G401 (cell line): ENCODE results near the gene PCDHB1. TPM values are rescaled to one million over a fixed set of nuclear protein-coding genes. Genes with fewer than 3 reads are reported as not detected.

Source experiments
- DNase-seq: peaks from one replicate; pipeline ENCODE4 v3.0.0-alpha.2; 2015; ENCODE audit warnings: low spot score
- in situ Hi-C: cut with HindIII; loops from 2 replicates; pipeline ENCODE4 v1.10.0; 2016; ENCODE audit warnings: low sequenced_read_pairs, mixed read lengths
- total RNA-seq: library from RNA; depleted of rRNA; stranded (reverse); fragments of >200 nt; shearing (Covaris generic); gene quantifications from 2 replicates; pipeline ENCODE4 v1.2.3, GENCODE V29; 2014; rRNA removed

Gene PCDHB1
- total RNA-seq, result not detected in 2 replicates

DNA sequence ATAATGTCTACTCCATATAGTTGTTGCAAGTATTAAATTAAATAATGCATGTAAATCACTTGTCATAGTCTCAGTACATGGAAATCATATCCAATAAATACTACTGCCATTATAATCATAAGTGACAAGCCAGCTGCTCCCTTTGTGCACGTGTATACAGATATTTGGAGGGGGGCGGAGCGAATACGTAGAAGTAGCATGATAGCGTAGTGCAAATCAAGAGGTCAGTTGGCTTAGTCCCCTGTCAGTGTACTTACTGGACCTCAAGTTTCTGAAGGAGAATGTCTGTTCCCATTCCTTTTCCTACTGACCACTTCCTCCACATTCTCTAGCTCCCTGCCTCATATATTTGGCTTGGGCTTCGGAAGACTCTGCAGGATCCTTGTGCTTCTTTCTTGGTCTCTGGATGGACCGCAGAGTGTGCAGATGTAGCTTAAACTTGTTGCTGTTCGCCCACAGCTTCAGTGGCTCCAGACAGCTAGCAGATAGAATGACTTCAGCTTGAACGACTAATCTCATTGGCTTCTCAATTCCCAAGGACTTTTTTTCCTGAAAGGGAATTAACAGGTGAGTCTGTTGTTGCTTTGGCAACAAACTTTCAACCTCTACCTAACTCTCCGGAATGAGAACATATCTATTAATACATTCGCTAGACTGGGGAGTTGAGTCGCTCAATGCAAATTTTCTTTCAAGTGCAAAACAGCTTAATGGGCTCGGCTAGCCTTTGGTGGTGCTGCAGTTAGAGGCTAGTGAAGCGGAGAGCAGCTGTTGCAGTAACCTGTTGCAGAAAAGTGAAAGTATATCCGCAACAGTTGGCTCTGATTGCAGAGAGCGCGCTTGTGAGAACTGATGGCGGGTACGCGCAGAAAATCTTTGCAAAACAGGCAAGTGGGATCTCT lies at the start of gene PCDHB1:
TSS of gene PCDHB1 (plus strand) at position 753 of the 899 bp plus-strand sequence. CDS start at position 850, 97 bp downstream.
- in situ Hi-C loops, result no loop called here
- no peak for DNase-seq

- peak; percentile 82 for DNase-seq
- in situ Hi-C loops, result no loop called here
These were observed 49.7 kb upstream of the PCDHB1 start for GRCh38 chr5:141001446-141001843.

DNA sequence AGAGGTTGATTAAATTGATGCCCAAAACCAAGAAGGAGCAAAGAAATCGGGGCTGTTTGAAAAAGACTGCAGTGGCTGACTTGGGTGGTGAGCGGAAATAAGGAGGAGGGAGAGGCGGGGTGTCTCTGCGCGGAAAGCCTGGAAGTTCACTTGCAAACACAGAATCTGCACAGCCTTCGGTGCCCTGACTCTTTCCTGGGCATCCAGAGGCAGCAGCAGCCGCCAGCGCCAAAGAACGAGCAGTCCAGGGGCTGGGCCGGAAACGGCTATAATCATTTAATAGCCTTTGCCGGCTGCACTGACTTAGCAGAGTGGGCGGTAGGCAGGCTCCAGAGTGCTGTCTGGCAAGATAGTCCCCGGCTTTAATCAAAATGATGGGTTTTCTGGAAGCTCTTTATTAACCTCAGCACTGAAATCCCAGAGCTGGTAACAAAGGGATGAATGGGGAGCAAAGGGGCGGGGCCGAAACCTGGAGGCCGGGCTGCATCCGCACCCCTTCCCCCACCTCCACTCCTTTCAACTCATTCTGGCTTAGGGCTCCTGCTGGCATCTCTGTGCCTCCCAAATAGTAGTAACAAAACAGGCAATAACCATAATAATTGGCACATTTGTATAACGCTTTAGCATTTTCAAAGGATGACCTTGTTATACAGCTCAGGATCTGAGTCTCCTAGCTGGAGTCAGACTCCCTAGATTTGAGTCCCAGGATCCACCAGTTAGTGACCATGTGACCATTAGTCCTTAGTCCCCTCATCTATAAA lies 49.1 kb upstream of the PCDHB1 start:
- DNase-seq, result peak; percentile 63

GRCh38 chr5:141002605-141002965 lies 48.6 kb upstream of the PCDHB1 start:
- in situ Hi-C loops, result no loop called here

More for the DNA sequence above, 49.1 kb upstream of the PCDHB1 start:
- in situ Hi-C loops, result no loop called here

DNA sequence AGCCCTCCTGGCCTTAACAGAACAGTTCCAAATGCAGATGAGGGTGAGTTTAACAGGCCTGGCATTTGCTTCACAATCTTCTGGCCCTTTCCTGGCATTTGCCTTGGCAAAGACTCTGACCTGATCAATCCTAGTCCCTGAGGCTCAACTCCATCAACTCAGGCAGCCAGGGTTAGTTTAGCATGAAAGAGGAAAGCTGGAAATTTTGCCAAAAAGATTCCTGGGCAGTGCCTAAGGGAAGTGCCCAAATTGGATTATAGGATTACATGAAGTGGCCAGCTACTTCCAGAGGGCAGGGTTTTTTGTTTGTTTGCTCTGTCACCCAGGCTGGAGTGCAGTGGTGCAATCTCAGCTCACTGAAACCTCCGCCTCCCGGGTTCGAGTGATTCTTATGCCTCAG lies 48.1 kb upstream of the PCDHB1 start:
- no peak for DNase-seq
- in situ Hi-C loops, result no loop called here

More at GRCh38 chr5:141002605-141002965, 48.6 kb upstream of the PCDHB1 start:
- DNase-seq, result no peak

DNA sequence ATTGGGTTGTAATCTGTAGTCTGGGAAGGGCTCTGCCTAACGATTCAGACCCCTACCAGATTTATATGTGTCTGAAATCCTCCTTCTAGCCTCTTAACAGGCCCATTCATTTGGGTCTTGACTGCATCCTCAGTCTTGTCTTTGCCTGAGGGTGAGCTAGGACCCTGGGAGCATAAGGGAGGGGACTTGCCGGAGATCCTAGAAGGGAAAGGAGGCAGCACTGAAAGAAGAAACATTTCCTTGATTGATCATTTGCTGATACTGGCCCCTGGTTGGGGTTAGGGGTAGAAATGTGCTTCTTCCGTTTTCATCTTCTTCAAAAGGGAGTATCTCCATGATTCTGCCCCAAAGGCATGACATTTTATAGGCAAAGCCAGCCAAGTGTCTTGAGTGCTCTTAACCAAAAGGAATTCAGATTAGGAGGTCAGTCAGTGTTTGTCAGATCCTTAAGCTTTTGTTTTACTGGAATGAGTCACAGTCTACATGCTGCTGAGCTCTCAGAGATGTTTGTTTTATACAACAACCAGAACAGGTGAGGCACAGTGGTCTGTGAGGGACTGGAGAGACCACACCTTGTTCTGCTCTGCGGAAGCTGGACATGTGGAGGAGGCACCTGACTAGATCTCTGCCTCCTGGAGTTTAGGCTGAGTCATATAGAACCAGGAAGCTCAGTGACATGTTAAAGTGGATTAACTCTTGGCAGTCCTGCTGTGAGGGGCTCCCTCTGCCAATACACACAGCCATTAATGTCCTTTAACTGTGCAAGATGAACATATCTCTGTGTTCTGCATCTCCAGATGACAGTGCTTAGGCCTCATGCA lies 47.2 kb upstream of the PCDHB1 start:
- DNase-seq, result peak; percentile 79

DNA sequence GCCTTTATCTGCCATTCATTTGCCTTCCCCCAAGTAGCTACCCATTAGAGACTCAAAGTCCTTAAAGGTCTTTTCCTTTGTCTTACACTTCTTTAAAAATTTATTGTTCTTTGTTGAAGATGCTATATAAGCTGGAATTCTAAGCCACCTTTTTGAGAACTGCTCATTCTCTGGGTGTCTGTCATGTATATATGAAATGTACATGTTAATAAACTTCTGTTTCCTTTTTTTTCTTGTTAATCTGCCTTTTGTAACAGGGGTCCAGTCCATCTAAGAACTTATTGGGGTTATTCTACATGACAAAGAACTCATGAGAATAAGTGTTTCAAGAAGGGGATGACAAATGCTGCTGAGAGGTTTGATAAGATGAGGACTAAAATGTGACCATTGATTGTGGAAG lies 43.4 kb upstream of the PCDHB1 start:
- DNase-seq, result no peak
- in situ Hi-C loops, result no loop called here

More for the DNA sequence above, 47.2 kb upstream of the PCDHB1 start:
- in situ Hi-C loops, result no loop called here

- DNase-seq, result no peak
- in situ Hi-C loops, result no loop called here
These were observed 41.0 kb upstream of the PCDHB1 start for GRCh38 chr5:141010047-141010793.

GRCh38 chr5:141017943-141018342 lies 33.2 kb upstream of the PCDHB1 start:
- in situ Hi-C loops, result no loop called here
- DNase-seq, result no peak

GRCh38 chr5:141022384-141022783 lies 28.8 kb upstream of the PCDHB1 start:
- in situ Hi-C loops, result no loop called here

DNA sequence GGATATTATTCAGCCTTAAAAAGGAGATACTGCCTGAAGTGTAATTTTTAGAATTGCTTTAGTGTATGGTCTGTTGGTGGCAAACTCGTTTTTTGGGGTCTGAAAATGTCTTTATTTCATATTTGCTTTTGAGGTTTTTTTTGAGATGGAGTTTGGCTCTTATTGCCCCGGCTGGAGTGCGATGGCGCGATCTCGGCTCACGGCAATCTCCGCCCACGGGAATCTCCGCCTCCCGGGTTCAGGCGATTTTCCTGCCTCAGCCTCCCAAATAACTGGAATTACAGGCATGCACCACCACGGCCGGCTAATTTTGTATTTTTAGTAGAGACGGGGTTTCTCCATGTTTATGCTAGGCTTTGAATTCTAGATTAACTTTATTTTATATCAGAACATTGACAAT lies 20.2 kb upstream of the PCDHB1 start:
- no peak for DNase-seq
- in situ Hi-C loops, result no loop called here

More at GRCh38 chr5:141022384-141022783, 28.8 kb upstream of the PCDHB1 start:
- no peak for DNase-seq

DNA sequence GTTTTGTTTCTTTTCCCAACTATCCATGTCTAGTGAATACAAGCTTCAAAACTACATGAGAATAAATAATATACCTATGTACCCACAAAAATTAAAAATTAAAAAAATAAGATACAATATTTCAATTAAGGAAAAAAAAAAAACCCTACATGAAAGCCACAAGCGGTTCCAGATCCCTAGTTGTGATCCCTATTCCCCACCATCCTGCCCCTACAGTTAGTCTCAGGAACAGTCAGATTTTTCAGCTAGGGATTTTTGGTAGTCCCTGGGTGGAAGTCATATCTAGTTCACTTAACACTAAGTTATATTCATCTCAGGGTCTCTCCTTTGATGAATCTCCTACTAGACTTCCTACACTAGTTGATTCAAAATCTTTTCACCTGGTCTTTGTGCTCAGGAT lies 18.5 kb upstream of the PCDHB1 start:
- in situ Hi-C loops, result no loop called here
- DNase-seq, result no peak

DNA sequence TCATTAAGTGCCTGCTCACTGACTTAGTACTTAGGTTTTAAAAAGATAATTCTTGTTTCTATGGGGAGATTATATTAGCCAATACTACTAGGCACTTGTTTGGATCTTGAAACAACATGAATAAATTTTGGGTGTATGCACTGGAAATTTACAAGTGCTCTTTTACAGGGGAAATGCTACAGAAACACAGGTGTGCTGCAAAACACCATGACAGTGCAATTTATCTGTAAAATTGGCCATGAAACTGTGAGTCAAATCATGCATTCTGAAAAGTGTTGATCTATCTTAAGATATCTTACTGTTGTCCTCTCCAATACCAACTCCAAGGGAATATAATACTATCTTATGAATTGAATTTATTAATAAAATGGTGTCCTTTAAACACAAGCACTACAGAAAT lies 12.1 kb upstream of the PCDHB1 start:
- DNase-seq, result no peak
- in situ Hi-C loops, result no loop called here

GRCh38 chr5:141039517-141039916 lies 11.7 kb upstream of the PCDHB1 start:
- in situ Hi-C loops, result no loop called here
- DNase-seq, result no peak

DNA sequence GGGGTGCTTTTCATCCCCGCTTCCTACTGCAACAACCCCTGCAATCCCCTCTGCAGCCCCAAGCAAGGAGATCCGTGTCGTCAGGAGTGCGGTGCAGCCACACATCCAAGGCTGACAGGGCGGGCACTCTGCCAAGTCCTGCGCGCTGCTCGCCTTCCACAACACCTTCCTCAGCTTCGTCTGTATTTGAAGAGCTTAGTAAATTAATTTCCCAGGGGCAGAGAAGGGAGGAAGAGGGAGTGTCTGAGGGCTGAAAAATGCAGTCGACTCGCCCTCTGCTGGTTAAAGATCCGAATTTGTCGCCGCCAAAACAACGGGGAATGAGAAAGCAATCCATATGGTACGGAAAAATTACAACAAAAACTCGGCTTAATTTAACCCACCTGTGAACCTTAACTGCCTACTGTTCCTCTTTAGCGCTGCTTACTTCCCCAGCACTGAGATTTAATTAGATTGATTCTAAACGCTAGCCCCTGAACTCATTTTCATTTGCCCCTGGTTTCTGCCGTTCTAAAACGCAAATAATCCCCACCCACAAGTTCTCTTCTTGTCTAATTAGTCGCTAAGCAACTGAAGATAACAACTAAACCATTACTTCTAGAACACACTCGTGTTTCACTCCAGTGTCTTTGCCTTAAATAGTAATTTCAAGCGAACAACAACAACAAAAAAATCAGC lies 10.9 kb upstream of the PCDHB1 start:
- peak; percentile 90 for DNase-seq
- in situ Hi-C loops, result no loop called here

DNA sequence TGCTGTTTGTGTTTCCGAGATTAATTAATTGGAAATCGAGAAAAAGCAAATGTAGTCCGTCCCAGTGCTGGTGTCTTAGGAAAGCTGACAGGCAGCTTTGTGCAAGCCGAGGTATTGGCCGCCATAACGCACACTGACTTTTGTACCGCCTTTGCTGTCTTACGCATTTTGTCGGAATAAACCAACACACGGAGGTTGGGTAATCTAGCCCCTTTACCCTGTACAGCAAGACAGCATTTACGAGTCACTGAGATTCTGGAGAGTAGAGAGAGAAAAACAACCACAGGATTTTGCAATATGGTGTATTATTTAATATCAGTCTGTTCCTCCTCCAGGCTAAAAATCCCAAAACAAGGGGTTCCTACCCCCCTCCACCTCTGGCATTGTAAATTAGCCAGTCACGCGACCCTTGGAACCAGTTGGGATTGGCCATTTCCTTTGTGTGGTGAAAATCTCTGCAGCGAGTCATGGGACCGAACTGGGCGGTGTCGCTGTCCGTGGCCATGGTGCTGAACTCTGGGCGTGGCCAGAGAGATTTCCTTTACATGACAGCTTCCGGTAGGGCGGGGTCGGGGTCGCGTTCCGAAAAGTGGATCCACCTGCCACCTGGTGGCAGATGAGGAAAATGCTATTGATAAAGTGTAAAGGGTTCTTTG lies 10.3 kb upstream of the PCDHB1 start:
- peak; percentile 99 for DNase-seq
- in situ Hi-C loops, result no loop called here

- no peak for DNase-seq
- in situ Hi-C loops, result no loop called here
These were observed 9.8 kb upstream of the PCDHB1 start for GRCh38 chr5:141041427-141041785.

DNA sequence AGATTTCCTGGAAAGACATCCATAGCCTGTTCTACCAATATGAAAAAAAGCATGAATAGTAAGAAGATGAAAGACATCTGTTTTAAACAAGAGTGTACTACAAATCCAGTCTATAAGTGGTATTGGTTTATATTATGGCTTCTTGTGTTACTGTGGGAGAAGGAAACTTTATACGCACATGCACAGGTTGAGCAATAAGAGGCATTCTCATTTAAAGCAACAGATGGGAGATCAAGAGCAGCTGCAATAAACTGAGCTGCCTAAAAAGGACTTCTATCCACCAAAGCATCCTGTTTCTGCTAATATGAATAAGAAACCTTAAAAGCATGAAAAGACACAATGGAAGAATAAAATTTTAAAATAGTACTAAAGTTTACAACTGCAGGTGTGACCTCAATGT lies 8.6 kb upstream of the PCDHB1 start:
- in situ Hi-C loops, result no loop called here
- DNase-seq, result no peak
